A549 treated with ZK216348 at 1 μM for 4 hours (cell line): Measurements from ENCODE around the gene FBXL20. TPM values are rescaled to one million over a fixed set of nuclear protein-coding genes. Genes with fewer than 3 reads are reported as not detected.

Source experiments
- total RNA-seq: library from RNA; stranded (reverse); fragments of 200-300 nt; extraction: Qiagen RNA extraction; gene quantifications from 5 replicates; pipeline ENCODE4 v1.2.3, GENCODE V29; 2022; ENCODE audit warnings: low read depth

The FBXL20 gene
- total RNA-seq, result 6.9 to 9.3 TPM (median 7.4 TPM) in 5 replicates

DNA sequence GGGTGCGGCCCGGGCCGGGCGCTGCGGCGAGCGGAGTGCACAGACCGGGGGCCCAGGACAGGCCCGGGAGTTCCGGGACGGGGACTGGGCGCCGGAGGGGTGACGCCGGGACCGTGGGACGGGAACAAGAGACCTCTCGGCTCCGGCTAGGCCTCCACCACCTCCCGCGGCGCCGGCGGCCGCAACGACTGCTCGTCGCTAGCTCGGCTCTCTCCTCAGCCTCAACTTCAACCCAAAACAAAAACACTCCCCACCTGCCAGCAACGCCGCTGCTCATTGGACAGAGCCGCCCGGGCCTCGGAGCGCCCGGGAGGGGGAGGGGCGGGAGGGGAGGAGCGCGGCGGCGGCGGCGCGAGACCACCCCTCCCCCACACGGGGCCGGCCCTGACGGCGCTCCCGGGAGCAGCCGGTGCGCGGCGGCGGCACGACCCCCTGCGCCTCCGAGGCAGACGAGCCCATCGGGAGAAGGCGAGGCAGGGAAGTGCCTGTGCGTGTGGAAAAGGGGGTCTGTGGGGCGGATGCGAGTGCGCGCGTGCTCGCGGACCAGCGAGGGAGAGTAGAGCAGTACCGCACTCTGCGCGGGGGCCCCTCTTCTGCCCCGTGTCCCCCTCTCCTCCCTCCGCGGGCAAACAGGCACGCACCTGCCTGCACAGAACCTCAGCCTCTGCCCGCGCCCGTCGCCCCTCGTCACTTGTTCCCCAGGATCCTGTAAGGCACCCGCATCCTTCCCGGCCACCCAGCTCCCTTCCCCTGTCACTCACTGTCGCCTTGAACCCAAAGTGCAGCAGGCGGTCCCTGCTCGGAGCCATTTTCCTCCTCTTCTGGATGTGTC is at the start of gene FBXL20:
FBXL20 (minus strand) TSS at position 215 of the 832 bp plus-strand sequence. CDS start 224 bp downstream, outside the sequence.

DNA sequence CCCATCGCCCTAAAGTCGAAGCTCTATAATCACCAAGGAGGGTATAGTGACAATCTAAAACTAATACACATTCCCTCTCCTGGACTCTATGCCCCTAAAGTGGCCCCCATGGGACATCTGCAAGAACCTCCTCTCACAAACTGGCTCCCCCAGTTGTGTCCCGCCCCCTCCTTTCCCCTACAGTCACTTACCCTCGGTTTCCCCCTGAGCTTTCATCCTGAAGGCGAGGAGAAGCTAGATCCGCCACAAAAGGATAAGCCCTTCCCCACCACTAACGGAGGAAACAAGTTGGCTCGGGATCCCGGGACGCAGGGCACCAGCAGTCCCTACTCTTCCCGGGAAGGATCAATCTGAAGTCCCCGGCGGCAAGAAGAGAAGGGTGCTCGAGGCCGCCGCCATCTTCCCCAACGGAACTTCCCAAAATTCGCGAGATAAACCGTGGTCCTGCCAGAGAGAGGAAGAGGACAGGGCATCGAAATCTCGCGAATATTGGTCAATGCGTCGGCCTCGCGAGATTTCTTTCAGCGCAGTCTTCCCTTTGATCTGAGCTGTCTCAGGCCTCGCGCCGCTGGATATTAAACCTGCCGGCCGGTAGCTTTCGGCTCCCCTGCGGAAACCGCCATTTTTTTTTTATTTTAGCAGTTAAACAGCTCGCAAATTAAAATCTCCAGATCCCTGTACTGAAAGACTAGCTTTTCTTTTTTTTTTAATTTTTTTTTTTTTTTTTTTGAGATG is 49.6 kb upstream of the FBXL20 start, which contains the start of gene MED1:
MED1 (minus strand) TSS at position 417 of the 735 bp plus-strand sequence; CDS start at position 216, 201 bp downstream.

GRCh38 chr17:39225308-39225958 is 176.0 kb downstream of the FBXL20 start, which contains the start of gene STAC2:
STAC2 (minus strand) TSS chr17:39225945; CDS start chr17:39225502, 443 bp downstream.

Other genes with a start within 250 kb of the FBXL20 start
- gene PLXDC1, start 250.0 kb downstream of the FBXL20 start, total RNA-seq, result 0.11 to 0.38 TPM (median 0.21 TPM) in 5 replicates
- gene ARL5C, start 235.5 kb downstream of the FBXL20 start, total RNA-seq, result not detected in 5 replicates
- gene CACNB1, start 204.0 kb downstream of the FBXL20 start, total RNA-seq, result 4.1 to 5.9 TPM (median 5.6 TPM) in 5 replicates
- gene RPL19, start 201.3 kb downstream of the FBXL20 start, total RNA-seq, result 3,885 to 4,759 TPM (median 4,023 TPM) in 5 replicates
- 0.93 to 1.5 TPM (median 1.3 TPM) in 5 replicates for gene STAC2, start 175.7 kb downstream of the FBXL20 start, total RNA-seq
- 24.4 to 38.4 TPM (median 32.3 TPM) in 5 replicates for gene MED1, start 49.6 kb upstream of the FBXL20 start, total RNA-seq
- gene CDK12, start 59.9 kb upstream of the FBXL20 start, total RNA-seq, result 28.6 to 43.7 TPM (median 35.8 TPM) in 5 replicates
- 0.18 TPM in 1 of 5 replicates, not detected in the others for gene NEUROD2, start 206.3 kb upstream of the FBXL20 start, total RNA-seq
- 0.16 to 0.19 TPM in 2 of 5 replicates, not detected in the others for gene PPP1R1B, start 225.3 kb upstream of the FBXL20 start, total RNA-seq
- gene STARD3, start 235.5 kb upstream of the FBXL20 start, total RNA-seq, result 31.6 to 68.1 TPM (median 59.0 TPM) in 5 replicates